NT2/D1 (cell line): ENCODE results near the gene P4HTM.

Source experiments
- DNase-seq: peaks from one replicate; pipeline ENCODE4 v3.0.0-alpha.2; 2011; ENCODE audit warnings: low read depth, low spot score
- H3K27me3 ChIP-seq: 2 replicates; pipeline ENCODE4 v1.6.0; 2011; ENCODE audit warnings: mild to moderate bottlenecking; ENCODE audit not compliant: insufficient read length, insufficient read depth
- H3K36me3 ChIP-seq: 2 replicates; pipeline ENCODE4 v1.6.1; 2011; ENCODE audit warnings: mild to moderate bottlenecking, low read length, mixed read lengths; ENCODE audit not compliant: insufficient read depth, insufficient read length
- H3K4me1 ChIP-seq: 2 replicates; pipeline ENCODE4 v1.5.1; 2011; ENCODE audit not compliant: insufficient read depth, insufficient read length
- H3K4me3 ChIP-seq: 2 replicates; pipeline ENCODE4 v1.5.1; 2011; ENCODE audit warnings: low read depth; ENCODE audit not compliant: insufficient read length
- H3K9ac ChIP-seq: 2 replicates; pipeline ENCODE4 v1.6.0; 2011; ENCODE audit warnings: low read depth; ENCODE audit not compliant: insufficient read length
- H3K9me3 ChIP-seq: 2 replicates; pipeline ENCODE4 v1.5.1; 2011; ENCODE audit warnings: mild to moderate bottlenecking, low read length; ENCODE audit not compliant: insufficient read depth
- SUZ12 ChIP-seq: IDR thresholded peaks from 2 replicates; pipeline ENCODE4 v1.6.1; 2011; ENCODE audit not compliant: insufficient read length, insufficient read depth; ENCODE audit errors: extremely low read depth
- YY1 ChIP-seq: IDR thresholded peaks from 2 replicates; pipeline ENCODE4 v1.6.1; 2011; ENCODE audit not compliant: insufficient read length, insufficient read depth
- ZNF274 ChIP-seq: IDR thresholded peaks from 2 replicates; pipeline ENCODE4 v1.6.1; 2011; ENCODE audit warnings: mild to moderate bottlenecking, low read depth, low read length

P4HTM gene

GRCh38 chr3:49028673-49029562, 38.9 kb downstream of the P4HTM start, which contains the start of gene IMPDH2:
Gene IMPDH2 (minus strand): TSS chr3:49029398. CDS start chr3:49029350, 48 bp downstream.
- Histone ChIP-seq H3K9ac (peak within 1 kb of the TSS; percentile 99), H3K36me3 (peaks cover 87% of the 10 kb centered on the region), H3K4me1 (peaks cover 20% of the 10 kb centered on the region), H3K27me3 (no peaks in the 10 kb centered on the region), H3K9me3 (no peaks in the 10 kb centered on the region), H3K4me3 (peak within 1 kb of the TSS; percentile 77)
- peak; percentile 91 for DNase-seq
- TF ChIP-seq SUZ12 (no peak), ZNF274 (no peak), YY1 (no peak)

GRCh38 chr3:49029563-49029884, 39.5 kb downstream of the P4HTM start:
- Histone ChIP-seq H3K9me3 (no peaks in the 10 kb centered on the region), H3K4me1 (peaks cover 19% of the 10 kb centered on the region), H3K36me3 (peaks cover 87% of the 10 kb centered on the region), H3K4me3 (peak overlapping the region; percentile 77), H3K27me3 (no peaks in the 10 kb centered on the region), H3K9ac (peak overlapping the region; percentile 99)
- TF ChIP-seq YY1 (no peak), ZNF274 (no peak), SUZ12 (no peak)
- DNase-seq: no peak

GRCh38 chr3:49030321-49030720, 40.3 kb downstream of the P4HTM start:
- H3K4me1 ChIP-seq: peaks cover 15% of the 10 kb centered on the region
- H3K4me3 ChIP-seq: no peak overlapping the region
- no peaks in the 10 kb centered on the region for H3K27me3 ChIP-seq
- DNase-seq: no peak
- TF ChIP-seq YY1: no peak
- TF ChIP-seq SUZ12: no peak
- H3K36me3 ChIP-seq: peaks cover 87% of the 10 kb centered on the region
- H3K9me3 ChIP-seq: no peaks in the 10 kb centered on the region
- H3K9ac ChIP-seq: no peak overlapping the region

GRCh38 chr3:49032646-49033304, 42.7 kb downstream of the P4HTM start:
- no peaks in the 10 kb centered on the region for H3K9me3 ChIP-seq
- no peaks in the 10 kb centered on the region for H3K27me3 ChIP-seq
- TF ChIP-seq ZNF274: no peak
- TF ChIP-seq SUZ12: no peak
- TF ChIP-seq YY1: no peak
- peaks cover 83% of the 10 kb centered on the region for H3K36me3 ChIP-seq
- H3K9ac ChIP-seq: no peak overlapping the region
- DNase-seq: no peak
- H3K4me1 ChIP-seq: peaks cover 7% of the 10 kb centered on the region
- no peak overlapping the region for H3K4me3 ChIP-seq

GRCh38 chr3:49034650-49035049, 44.6 kb downstream of the P4HTM start:
- peaks cover 90% of the 10 kb centered on the region for H3K36me3 ChIP-seq
- H3K27me3 ChIP-seq: no peaks in the 10 kb centered on the region
- H3K4me3 ChIP-seq: no peak overlapping the region
- H3K4me1 ChIP-seq: no peaks in the 10 kb centered on the region
- no peaks in the 10 kb centered on the region for H3K9me3 ChIP-seq
- no peak for TF ChIP-seq SUZ12
- no peak for TF ChIP-seq ZNF274
- TF ChIP-seq YY1: no peak
- H3K9ac ChIP-seq: peak overlapping the region; percentile 18
- DNase-seq: no peak

GRCh38 chr3:49035281-49035680, 45.2 kb downstream of the P4HTM start:
- H3K27me3 ChIP-seq: no peaks in the 10 kb centered on the region
- no peak overlapping the region for H3K9ac ChIP-seq
- H3K36me3 ChIP-seq: peaks cover 90% of the 10 kb centered on the region
- H3K4me1 ChIP-seq: no peaks in the 10 kb centered on the region
- no peak for DNase-seq
- no peak overlapping the region for H3K4me3 ChIP-seq
- no peak for TF ChIP-seq YY1
- no peak for TF ChIP-seq ZNF274
- no peak for TF ChIP-seq SUZ12
- H3K9me3 ChIP-seq: no peaks in the 10 kb centered on the region

- H3K4me1 ChIP-seq: no peaks in the 10 kb centered on the region
- no peak for TF ChIP-seq SUZ12
- no peak for TF ChIP-seq YY1
- no peak for TF ChIP-seq ZNF274
- H3K36me3 ChIP-seq: peaks cover 79% of the 10 kb centered on the region
- no peaks in the 10 kb centered on the region for H3K27me3 ChIP-seq
- H3K4me3 ChIP-seq: no peak overlapping the region
- DNase-seq: no peak
- H3K9me3 ChIP-seq: no peaks in the 10 kb centered on the region
- no peak overlapping the region for H3K9ac ChIP-seq
Observed at GRCh38 chr3:49053543-49053942, 63.5 kb downstream of the P4HTM start.

GRCh38 chr3:49054344-49054862, 64.4 kb downstream of the P4HTM start:
- no peaks in the 10 kb centered on the region for H3K9me3 ChIP-seq
- TF ChIP-seq SUZ12: no peak
- no peak for TF ChIP-seq YY1
- TF ChIP-seq ZNF274: no peak
- no peaks in the 10 kb centered on the region for H3K4me1 ChIP-seq
- H3K27me3 ChIP-seq: no peaks in the 10 kb centered on the region
- H3K36me3 ChIP-seq: peaks cover 74% of the 10 kb centered on the region
- DNase-seq: no peak
- H3K4me3 ChIP-seq: no peak overlapping the region
- no peak overlapping the region for H3K9ac ChIP-seq
